DMS114 treated with DMSO at 0.1 percent for 48 hours (cell line): ENCODE data around the gene UBE2E2.

Source experiments
- DNase-seq: peaks from one replicate; lab custom pipeline; 2025; ENCODE audit not compliant: unreplicated experiment; lab: John Stamatoyannopoulos, UW

Gene UBE2E2

GRCh38 chr3:23468203-23468602, 265.1 kb downstream of the UBE2E2 start:
- no peak for DNase-seq

- DNase-seq: no peak
Measured at GRCh38 chr3:23474580-23475357, 271.6 kb downstream of the UBE2E2 start.

DNA sequence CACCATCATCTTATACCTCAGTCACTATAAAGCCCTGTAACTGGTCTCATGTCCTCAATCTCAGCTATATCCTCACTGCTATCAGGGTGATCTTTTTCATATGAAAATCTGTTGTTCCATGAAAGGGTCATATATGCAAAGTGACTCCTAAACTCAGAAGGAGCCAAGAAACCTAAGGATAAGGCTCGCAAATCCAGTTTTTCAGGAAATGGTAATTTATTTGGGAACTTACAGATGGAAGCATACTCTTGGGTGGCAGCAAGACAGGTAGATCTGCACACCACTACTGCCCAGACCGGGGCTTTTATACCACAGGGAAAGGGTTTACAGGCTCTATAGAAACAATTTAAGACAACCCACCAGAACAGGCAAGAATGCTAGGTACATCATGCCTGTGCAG, 272.3 kb downstream of the UBE2E2 start:
- DNase-seq: no peak

- no peak for DNase-seq
Measured at GRCh38 chr3:23479026-23479425, 275.9 kb downstream of the UBE2E2 start.

DNA sequence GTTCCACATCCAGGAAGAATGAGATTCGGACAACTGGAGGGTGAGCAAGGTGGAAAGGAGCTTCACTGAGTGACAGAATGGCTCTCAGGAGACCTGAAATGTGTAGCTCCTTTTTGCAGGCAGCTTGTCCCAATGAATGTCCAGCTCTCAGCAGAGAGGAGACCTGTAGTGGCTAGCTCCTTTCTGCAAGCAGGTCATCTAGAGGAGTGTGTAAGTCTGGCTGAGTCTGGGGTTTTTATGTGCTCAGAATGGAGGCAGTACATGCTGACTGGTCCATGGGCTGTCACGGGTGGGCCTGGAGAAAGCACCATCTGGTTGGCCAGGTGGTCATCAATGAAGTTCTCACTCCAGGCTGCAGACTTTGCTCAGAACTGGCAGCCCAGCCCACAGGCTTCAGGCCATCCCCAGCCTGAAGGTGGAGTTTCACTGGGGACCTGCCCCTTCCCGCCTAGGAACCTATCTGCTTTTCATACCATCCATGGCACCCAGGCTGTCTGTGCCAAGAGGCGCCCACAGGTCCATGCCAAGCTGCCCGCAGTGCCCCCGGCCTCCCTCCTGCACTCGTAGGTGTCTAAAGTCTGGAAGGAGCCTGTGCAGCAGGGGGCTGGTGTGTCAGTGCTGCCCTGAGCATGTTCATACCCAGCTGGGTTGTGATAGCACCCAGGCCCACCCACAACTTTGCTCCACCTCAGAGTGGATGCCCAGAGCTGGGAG, 276.6 kb downstream of the UBE2E2 start:
- no peak for DNase-seq

DNA sequence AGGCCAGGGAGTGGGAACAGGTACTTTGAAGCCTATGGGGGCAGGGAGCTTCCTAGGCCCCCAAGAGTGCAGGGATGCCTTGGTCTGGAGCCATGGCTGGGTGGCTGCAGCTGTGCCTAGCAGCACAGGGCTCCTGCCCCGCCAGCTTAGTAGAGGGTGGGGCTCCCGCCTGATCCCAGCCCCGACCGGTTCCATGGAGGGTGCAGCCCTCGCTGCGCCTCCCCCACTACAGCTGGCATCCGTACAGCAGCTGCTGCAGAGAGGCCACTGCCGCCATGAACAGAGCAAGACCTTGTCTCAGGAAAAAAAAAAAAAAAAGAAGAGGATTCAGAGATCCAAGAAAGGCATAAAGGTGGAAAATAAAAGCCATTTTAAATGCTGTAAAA, 277.2 kb downstream of the UBE2E2 start:
- no peak for DNase-seq

GRCh38 chr3:23481011-23481615, 278.0 kb downstream of the UBE2E2 start:
- DNase-seq: no peak

DNA sequence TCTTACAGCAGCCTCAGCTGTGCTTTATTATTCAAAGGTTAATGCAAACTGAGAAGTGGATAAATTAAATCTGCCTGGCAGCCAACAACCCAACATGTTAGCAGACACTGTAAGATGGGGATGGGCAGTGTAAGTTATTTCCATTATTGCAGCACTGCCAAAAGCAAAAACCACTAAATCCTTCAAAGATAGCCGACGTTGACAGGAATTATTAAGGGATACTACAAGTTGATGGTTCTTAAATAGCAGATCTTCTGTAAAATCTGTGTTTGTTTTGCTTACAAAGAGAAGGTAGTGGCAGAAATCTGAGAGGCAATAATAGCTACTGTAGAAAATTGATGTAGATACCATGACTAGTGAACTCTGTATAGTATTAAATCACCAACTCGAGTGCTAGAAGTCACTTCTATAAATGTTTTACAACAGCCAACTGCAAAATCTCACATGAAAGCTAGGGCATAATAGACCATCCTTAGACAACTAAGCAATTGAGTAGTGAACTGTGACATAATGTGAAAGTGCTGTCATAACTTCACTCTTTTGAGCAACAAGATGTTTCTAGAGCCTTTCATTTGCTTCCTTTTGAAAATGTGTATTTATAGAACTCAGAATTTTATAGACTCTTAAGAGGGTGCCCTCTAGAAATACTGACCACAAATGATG, 278.6 kb downstream of the UBE2E2 start:
- DNase-seq: no peak

DNA sequence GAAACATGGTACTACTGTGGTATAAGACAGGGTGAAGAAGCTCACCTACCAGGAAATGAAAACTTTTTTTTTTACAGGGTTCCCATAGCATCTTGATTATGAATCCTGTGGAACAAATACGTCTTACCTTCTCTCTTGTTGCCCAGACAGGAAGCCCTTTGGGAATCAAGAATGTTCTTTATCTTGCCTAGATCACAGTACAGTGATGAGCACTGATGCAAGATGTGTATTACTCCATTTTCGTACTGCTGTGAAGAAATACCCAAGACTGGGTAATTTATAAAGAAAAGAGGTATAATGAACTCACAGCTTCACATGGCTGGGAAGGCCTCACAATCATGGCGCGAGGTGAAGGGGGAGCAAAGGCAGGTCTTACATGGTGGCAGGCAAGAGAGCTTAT, 281.3 kb downstream of the UBE2E2 start:
- DNase-seq: no peak

GRCh38 chr3:23485922-23486321, 282.8 kb downstream of the UBE2E2 start:
- DNase-seq: no peak

DNA sequence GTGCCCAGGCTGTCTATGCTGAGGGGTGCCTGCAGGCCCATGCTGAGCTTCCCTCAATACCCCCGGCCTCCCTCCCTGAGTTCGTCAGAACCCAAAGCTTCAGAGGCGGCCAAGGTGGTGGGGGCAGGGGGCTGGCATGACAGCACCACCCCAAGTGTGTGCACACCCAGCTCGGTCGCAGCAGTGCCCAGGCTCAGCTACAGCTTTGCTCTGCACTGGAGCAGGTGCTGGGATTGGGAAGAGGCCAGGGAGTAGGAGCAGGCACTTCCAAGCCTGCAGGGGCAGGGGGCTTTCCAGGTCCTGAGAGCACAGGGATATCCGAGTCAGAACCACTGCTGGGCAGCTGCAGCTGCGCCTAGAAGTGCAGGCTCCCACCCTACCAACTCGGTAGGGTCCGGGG, 283.9 kb downstream of the UBE2E2 start:
- DNase-seq: no peak

- no peak for DNase-seq
Measured at GRCh38 chr3:23488618-23489017, 285.5 kb downstream of the UBE2E2 start.

GRCh38 chr3:23489300-23490158, 286.4 kb downstream of the UBE2E2 start:
- no peak for DNase-seq

- DNase-seq: no peak
Measured at GRCh38 chr3:23490459-23490858, 287.3 kb downstream of the UBE2E2 start.

- DNase-seq: no peak
Measured at GRCh38 chr3:23492057-23492456, 288.9 kb downstream of the UBE2E2 start.

GRCh38 chr3:23493889-23494288, 290.8 kb downstream of the UBE2E2 start:
- no peak for DNase-seq

GRCh38 chr3:23494967-23495366, 291.8 kb downstream of the UBE2E2 start:
- DNase-seq: no peak

- no peak for DNase-seq
Measured at GRCh38 chr3:23495507-23495906, 292.4 kb downstream of the UBE2E2 start.

GRCh38 chr3:23496165-23496564, 293.0 kb downstream of the UBE2E2 start:
- no peak for DNase-seq

DNA sequence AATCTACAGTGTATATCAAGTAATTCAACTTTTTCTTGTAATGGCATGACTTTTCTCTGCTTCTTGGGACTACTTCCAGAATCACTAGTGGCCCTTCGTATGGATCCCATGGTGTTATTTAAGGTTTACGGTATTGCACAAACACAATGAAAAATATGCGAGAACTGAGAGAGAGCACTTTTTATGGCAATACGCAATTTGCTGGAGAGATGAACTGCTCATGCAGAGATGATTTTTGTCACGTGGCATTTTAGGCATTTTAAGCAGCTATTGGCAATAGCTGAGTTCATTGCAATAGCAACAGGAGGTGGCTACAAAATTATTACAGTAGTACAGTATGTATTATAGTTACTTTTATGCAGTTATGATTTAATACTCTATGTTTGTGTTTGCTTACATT, 294.0 kb downstream of the UBE2E2 start:
- no peak for DNase-seq
